CD4-positive, CD25-positive, alpha-beta regulatory T cell (primary cell): Measurements from ENCODE around the gene SLC2A2. TPM values are rescaled to one million over a fixed set of nuclear protein-coding genes. Genes with fewer than 3 reads are reported as not detected.

ENCODE experiments used
- ATAC-seq, 2 donors: fragments of 150-1000 bp; cut with Tn5 transposase; one replicate each; pipeline ENCODE4 v1.10.0; 2021; ENCODE audit warnings: low read depth in 2 of 2, moderate number of reproducible peaks in 2 of 2, moderate library complexity in 1 of 2
- DNase-seq, 3 donors: peaks; one replicate each; pipeline versions ENCODE4 v3.0.0 to v3.0.0-alpha.2; 2012 to 2022; ENCODE audit warnings: mixed read lengths in 1 of 3
- H3K27ac ChIP-seq: one replicate; pipeline ENCODE4 v1.7.0; 2013; ENCODE audit warnings: mild to moderate bottlenecking, low read length; ENCODE audit not compliant: insufficient read depth, poor library complexity, severe bottlenecking
- H3K27me3 ChIP-seq: one replicate; pipeline ENCODE4 v1.7.0; 2013; ENCODE audit warnings: low read length; ENCODE audit not compliant: control insufficient read depth, insufficient read depth
- H3K36me3 ChIP-seq: one replicate; pipeline ENCODE4 v1.7.0; 2013; ENCODE audit warnings: mild to moderate bottlenecking, low read length, moderate library complexity; ENCODE audit not compliant: control insufficient read depth, insufficient read depth
- H3K4me1 ChIP-seq: 2 replicates; pipeline ENCODE4 v1.7.0; 2013; ENCODE audit warnings: mild to moderate bottlenecking, low read length; ENCODE audit not compliant: insufficient read depth, control insufficient read depth, poor library complexity, severe bottlenecking
- H3K4me3 ChIP-seq: one replicate; pipeline ENCODE4 v1.7.0; 2013; ENCODE audit warnings: low read depth, mild to moderate bottlenecking, low read length, moderate library complexity
- H3K9me3 ChIP-seq, 2 experiments: 1 replicate in 1 of 2; 2 replicates in 1 of 2; pipeline ENCODE4 v1.7.0; 2013; ENCODE audit warnings: low read length in 2 of 2, mild to moderate bottlenecking in 1 of 2, moderate library complexity in 1 of 2; ENCODE audit not compliant: control insufficient read depth in 2 of 2
- H3K27ac Mint-ChIP-seq, 3 donors: one replicate each; pipeline ENCODE4 v1.8.0; 2020 to 2022; ENCODE audit warnings: mild to moderate bottlenecking in 3 of 3, mixed read lengths in 3 of 3, moderate library complexity in 2 of 3
- H3K27me3 Mint-ChIP-seq: one replicate; pipeline ENCODE4 v1.8.0; 2022; ENCODE audit warnings: mild to moderate bottlenecking, mixed read lengths
- H3K36me3 Mint-ChIP-seq: one replicate; pipeline ENCODE4 v1.8.0; 2020; ENCODE audit warnings: mixed read lengths
- H3K4me1 Mint-ChIP-seq, 4 donors: one replicate each; pipeline ENCODE4 v1.8.0; 2020 to 2022; ENCODE audit warnings: mixed read lengths in 4 of 4, mild to moderate bottlenecking in 1 of 4
- H3K4me3 Mint-ChIP-seq, 4 donors: one replicate each; pipeline ENCODE4 v1.8.0; 2020 to 2022; ENCODE audit warnings: mild to moderate bottlenecking in 4 of 4, mixed read lengths in 4 of 4, moderate library complexity in 3 of 4
- H3K9me3 Mint-ChIP-seq, 7 donors: one replicate each; pipeline ENCODE4 v1.8.0; 2020 to 2022; ENCODE audit warnings: mixed read lengths in 7 of 7, mild to moderate bottlenecking in 3 of 7, moderate library complexity in 2 of 7
- polyA plus RNA-seq, 4 donors: library from polyadenylated mRNA; unstranded; fragments of 300-500 nt; fragmentation: Illumina TruSeq; gene quantifications; one replicate each; pipeline ENCODE4 v1.2.3, GENCODE V29; 2021
- total RNA-seq: library from RNA; stranded (reverse); gene quantifications from one replicate; pipeline ENCODE4 v1.2.3, GENCODE V29; 2022

SLC2A2 gene
- total and polyA plus RNA-seq, 5 donors from 2014 or later = not detected

DNA sequence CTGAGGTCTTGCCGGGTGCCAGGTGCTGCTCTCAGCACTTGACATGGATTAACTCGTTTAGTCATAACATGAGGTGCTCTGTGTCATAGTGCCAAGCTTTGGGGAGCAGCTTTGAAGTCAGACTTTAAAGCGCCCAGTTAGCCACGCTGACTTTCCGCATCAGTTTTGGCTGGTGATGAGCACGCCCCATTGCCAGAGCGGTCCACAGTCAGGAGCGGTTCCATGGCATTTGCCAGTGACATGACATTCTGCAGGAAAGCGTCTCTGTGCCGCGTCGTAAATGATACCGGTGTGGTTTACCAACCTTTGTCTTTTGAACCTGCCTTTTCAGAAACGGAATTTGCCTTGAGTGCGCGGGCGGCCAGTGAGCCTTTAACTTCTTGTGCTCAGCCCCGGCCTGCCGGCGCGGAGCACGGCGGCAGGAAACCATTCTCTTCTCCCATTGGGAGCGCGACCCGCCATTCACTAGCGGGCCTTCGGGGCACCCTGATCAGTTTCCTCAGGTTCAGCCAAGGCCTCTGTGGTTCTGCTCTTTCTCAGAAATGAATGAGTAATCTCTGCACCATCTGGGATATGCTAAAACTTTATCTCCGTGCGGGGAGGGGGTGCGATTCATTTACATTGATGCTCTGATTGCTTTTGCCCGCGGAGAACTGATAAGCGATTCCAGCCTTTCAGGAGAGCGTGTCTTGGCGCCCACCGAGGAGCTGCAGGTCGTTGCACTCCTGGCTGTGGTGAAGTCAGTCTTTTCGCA lies 1.7 kb upstream of the SLC2A2 start:
- H3K36me3 Mint-ChIP-seq = no peaks in the 10 kb centered on the region
- peak overlapping the region; percentile 13 for H3K4me3 ChIP-seq

DNA sequence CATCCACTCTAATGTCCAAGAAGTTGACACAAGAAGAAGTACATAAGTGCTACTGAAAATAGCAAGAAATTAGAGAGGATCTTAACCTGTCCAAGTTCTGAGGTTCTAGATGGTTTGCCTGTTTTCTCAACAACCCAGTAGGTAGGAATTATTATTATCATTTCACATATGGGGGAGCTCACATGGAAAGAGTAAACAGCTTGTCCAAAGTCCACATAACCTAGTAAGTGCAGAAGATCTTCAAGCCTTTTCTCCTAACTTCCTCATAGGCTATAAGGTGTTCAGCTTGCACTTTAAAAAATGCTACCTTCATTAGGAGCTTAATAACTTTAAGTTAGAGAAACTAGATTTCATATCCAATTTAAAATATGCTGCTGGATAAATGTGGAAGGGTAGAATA lies 3.0 kb downstream of the SLC2A2 start:
- Histone ChIP-seq H3K27ac (no peak overlapping the region), H3K4me1 (peaks cover 7% of the 10 kb centered on the region), H3K9me3 (no peaks in the 10 kb centered on the region), H3K4me3 (no peak overlapping the region), H3K36me3 (no peaks in the 10 kb centered on the region), H3K27me3 (peaks cover 30% of the 10 kb centered on the region)
- Mint-ChIP-seq H3K9me3 (peaks cover 0 to 7% (median 0%) of the 10 kb centered on the region in 7 donors), H3K36me3 (no peaks in the 10 kb centered on the region), H3K27me3 (peaks cover 36% of the 10 kb centered on the region), H3K27ac (no peak overlapping the region), H3K4me1 (peaks cover 0 to 4% (median 2%) of the 10 kb centered on the region in 4 donors), H3K4me3 (no peak overlapping the region)
- DNase-seq = no peak
- no peak for ATAC-seq

More for the DNA sequence above, 1.7 kb upstream of the SLC2A2 start:
- Histone ChIP-seq H3K4me1 (peaks cover 10% of the 10 kb centered on the region), H3K36me3 (no peaks in the 10 kb centered on the region), H3K27me3 (peaks cover 28% of the 10 kb centered on the region), H3K9me3 (no peaks in the 10 kb centered on the region), H3K27ac (no peak overlapping the region)
- no peaks in the 10 kb centered on the region for H3K9me3 Mint-ChIP-seq
- DNase-seq = peak in 2 of 3 donors; percentile 7 to 73
- no peak overlapping the region for H3K27ac Mint-ChIP-seq
- peak; percentile 20 to 50 for ATAC-seq
- H3K4me3 Mint-ChIP-seq = no peak overlapping the region
- peaks cover 18% of the 10 kb centered on the region for H3K27me3 Mint-ChIP-seq
- peaks cover 0 to 4% (median 2%) of the 10 kb centered on the region in 4 donors for H3K4me1 Mint-ChIP-seq

GRCh38 chr3:171021377-171021776 lies 5.1 kb downstream of the SLC2A2 start:
- peaks cover 36% of the 10 kb centered on the region for H3K27me3 Mint-ChIP-seq
- no peak for ATAC-seq
- H3K4me3 Mint-ChIP-seq = no peak overlapping the region

GRCh38 chr3:171018156-171018935 lies 8.2 kb downstream of the SLC2A2 start:
- H3K36me3 ChIP-seq = no peaks in the 10 kb centered on the region
- Mint-ChIP-seq H3K27ac (no peak overlapping the region), H3K4me3 (no peak overlapping the region), H3K36me3 (no peaks in the 10 kb centered on the region), H3K27me3 (peaks cover 27% of the 10 kb centered on the region), H3K4me1 (no peaks in the 10 kb centered on the region), H3K9me3 (peaks cover 0 to 7% (median 0%) of the 10 kb centered on the region in 7 donors)
- no peak overlapping the region for H3K27ac ChIP-seq
- H3K9me3 ChIP-seq = no peaks in the 10 kb centered on the region
- no peaks in the 10 kb centered on the region for H3K4me1 ChIP-seq
- DNase-seq (peak in 1 of 3 donors; percentile 6), ATAC-seq (no peak)
- H3K27me3 ChIP-seq = peaks cover 11% of the 10 kb centered on the region
- no peak overlapping the region for H3K4me3 ChIP-seq

More at GRCh38 chr3:171021377-171021776, 5.1 kb downstream of the SLC2A2 start:
- Histone ChIP-seq H3K27ac (no peak overlapping the region), H3K4me1 (no peaks in the 10 kb centered on the region), H3K27me3 (peaks cover 23% of the 10 kb centered on the region), H3K4me3 (no peak overlapping the region), H3K9me3 (no peaks in the 10 kb centered on the region), H3K36me3 (no peaks in the 10 kb centered on the region)
- Mint-ChIP-seq H3K9me3 (peaks cover 0 to 7% (median 0%) of the 10 kb centered on the region in 7 donors), H3K4me1 (no peaks in the 10 kb centered on the region), H3K36me3 (no peaks in the 10 kb centered on the region), H3K27ac (no peak overlapping the region)
- no peak for DNase-seq

DNA sequence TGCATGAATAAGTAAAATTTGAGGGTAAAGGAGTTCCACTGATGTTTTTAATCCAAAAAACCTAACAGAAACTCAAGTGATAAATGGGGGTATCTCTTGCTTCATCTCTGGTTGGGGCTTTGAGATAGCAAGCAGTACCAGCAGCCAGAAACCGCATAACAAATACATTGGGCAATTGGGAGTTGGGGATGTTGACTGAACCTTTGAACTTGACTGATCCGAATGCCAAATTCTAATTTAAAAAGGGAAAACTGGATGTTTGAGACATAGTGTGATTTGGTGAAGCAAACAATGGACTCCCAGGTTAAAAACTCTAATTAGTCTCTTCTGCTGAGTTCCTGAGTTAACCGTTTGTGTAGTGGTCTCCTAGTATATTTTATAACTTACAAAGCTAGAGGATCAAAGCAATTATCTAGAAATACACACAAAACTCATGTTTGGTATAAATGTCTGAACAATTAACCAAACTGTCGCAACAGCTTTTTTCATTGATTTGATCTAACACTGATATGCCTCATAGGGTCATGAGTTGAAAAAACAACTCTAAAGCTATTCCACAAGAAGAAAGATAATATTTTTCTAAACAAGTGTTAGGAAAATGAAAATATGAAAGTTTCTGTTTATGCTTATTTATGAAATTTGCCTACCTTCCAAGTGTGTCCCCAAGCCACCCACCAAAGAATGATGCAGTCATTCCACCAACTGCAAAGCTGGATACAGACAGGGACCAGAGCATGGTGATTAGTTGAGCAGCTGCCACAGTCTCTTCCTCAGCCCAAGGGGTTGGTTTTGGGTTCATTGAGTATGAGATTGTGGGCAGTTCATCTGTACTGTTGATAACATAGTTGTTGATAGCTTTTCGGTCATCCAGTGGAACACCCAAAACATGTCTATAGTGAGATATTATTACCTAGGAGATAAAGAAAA lies 12.4 kb downstream of the SLC2A2 start:
- DNase-seq = no peak
- no peak overlapping the region for H3K27ac ChIP-seq
- no peak overlapping the region for H3K4me3 ChIP-seq
- Mint-ChIP-seq H3K27ac (no peak overlapping the region), H3K9me3 (peaks cover 0 to 3% (median 0%) of the 10 kb centered on the region in 7 donors), H3K4me3 (no peak overlapping the region), H3K36me3 (no peaks in the 10 kb centered on the region), H3K27me3 (peaks cover 19% of the 10 kb centered on the region), H3K4me1 (no peaks in the 10 kb centered on the region)
- no peak for ATAC-seq
- no peaks in the 10 kb centered on the region for H3K4me1 ChIP-seq
- peaks cover 15% of the 10 kb centered on the region for H3K27me3 ChIP-seq
- no peaks in the 10 kb centered on the region for H3K36me3 ChIP-seq
- H3K9me3 ChIP-seq = no peaks in the 10 kb centered on the region

DNA sequence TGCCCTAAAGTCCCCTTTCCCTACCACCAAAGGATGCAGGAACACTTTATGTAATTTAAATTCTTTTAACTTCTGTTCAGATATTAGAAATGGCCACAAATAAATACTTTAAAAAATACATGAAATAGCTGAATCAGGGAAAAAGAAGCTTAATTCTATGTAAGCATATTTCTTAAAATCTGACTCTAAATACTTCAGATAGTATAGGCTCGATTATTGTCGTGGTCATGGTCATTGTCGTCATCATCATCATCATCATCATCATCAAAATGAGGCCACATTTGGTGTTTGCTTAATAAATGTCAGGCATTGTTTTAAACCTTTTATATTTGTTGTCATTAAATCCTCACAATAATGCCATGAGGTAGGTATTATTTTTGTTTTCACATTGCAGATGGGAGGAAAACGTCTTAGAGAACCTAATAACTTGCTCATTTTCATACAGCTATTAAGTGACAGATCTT lies 14.6 kb downstream of the SLC2A2 start:
- ATAC-seq (no peak), DNase-seq (no peak)
- no peak overlapping the region for H3K27ac Mint-ChIP-seq

More for the DNA sequence above, 14.6 kb downstream of the SLC2A2 start:
- Mint-ChIP-seq H3K4me3 (no peak overlapping the region), H3K36me3 (no peaks in the 10 kb centered on the region), H3K27me3 (peaks cover 27% of the 10 kb centered on the region), H3K9me3 (peaks cover 0 to 3% (median 0%) of the 10 kb centered on the region in 7 donors), H3K4me1 (no peaks in the 10 kb centered on the region)
- peaks cover 19% of the 10 kb centered on the region for H3K27me3 ChIP-seq
- H3K36me3 ChIP-seq = no peaks in the 10 kb centered on the region
- H3K9me3 ChIP-seq = no peaks in the 10 kb centered on the region
- no peak overlapping the region for H3K27ac ChIP-seq
- H3K4me1 ChIP-seq = no peaks in the 10 kb centered on the region
- H3K4me3 ChIP-seq = no peak overlapping the region
